Skeletal muscle satellite cell (primary cell): ENCODE measurements around the gene HEATR5A.
"Not testable (repeated sequence)": the region's sequence is repeated elsewhere in the genome, so short reads cannot be mapped to it uniquely, and the experiment has no call there.

Experiments
- H3K27me3 ChIP-seq: 2 replicates; pipeline ENCODE4 v1.7.0; 2013; ENCODE audit warnings: low read length; ENCODE audit not compliant: control insufficient read depth, insufficient read depth
- H3K36me3 ChIP-seq: 2 replicates; pipeline ENCODE4 v1.7.0; 2013; ENCODE audit warnings: mild to moderate bottlenecking, control low read depth, low read length; ENCODE audit not compliant: insufficient read depth
- H3K4me1 ChIP-seq: 2 replicates; pipeline ENCODE4 v1.7.0; 2013; ENCODE audit warnings: low read length; ENCODE audit not compliant: control insufficient read depth, insufficient read depth
- H3K4me2 ChIP-seq: 2 replicates; pipeline ENCODE4 v1.7.0; 2013; ENCODE audit warnings: mild to moderate bottlenecking, low read length
- H3K4me3 ChIP-seq: 2 replicates; pipeline ENCODE4 v1.7.0; 2013; ENCODE audit warnings: low read length
- H3K9ac ChIP-seq: 2 replicates; pipeline ENCODE4 v1.7.0; 2013; ENCODE audit warnings: mild to moderate bottlenecking, low read depth, low read length, moderate library complexity
- H3K9me3 ChIP-seq: replicated peaks from 2 replicates; pipeline ENCODE4 v1.7.0; 2013; ENCODE audit warnings: mild to moderate bottlenecking, control low read depth, low read length

The HEATR5A gene

DNA sequence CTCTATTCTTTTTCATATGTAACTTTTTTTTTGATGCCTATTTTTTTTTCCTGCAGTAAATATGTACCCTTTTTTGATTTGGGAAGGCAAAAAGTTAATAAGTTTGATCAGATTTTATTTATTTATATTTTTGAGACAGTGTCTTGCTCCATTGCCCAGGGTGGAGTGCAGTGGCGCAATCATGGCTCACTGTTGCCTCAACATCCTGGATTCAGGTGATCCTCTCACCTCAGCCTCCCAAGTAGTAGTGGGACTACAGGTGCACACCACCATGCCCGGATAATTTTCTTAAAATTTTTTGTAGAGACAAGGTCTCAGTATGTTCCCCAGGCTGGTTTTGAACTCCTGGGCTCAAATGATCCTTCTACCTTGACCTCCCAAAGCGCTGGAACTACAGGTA lies 79.1 kb downstream of the HEATR5A start:
- H3K27me3 ChIP-seq = no peaks in the 10 kb centered on the region
- H3K4me3 ChIP-seq = no peak overlapping the region
- H3K4me1 ChIP-seq = peaks cover 18% of the 10 kb centered on the region
- peaks cover 24% of the 10 kb centered on the region for H3K36me3 ChIP-seq
- H3K4me2 ChIP-seq = no peak overlapping the region
- no peaks in the 10 kb centered on the region for H3K9me3 ChIP-seq
- H3K9ac ChIP-seq = no peak overlapping the region

DNA sequence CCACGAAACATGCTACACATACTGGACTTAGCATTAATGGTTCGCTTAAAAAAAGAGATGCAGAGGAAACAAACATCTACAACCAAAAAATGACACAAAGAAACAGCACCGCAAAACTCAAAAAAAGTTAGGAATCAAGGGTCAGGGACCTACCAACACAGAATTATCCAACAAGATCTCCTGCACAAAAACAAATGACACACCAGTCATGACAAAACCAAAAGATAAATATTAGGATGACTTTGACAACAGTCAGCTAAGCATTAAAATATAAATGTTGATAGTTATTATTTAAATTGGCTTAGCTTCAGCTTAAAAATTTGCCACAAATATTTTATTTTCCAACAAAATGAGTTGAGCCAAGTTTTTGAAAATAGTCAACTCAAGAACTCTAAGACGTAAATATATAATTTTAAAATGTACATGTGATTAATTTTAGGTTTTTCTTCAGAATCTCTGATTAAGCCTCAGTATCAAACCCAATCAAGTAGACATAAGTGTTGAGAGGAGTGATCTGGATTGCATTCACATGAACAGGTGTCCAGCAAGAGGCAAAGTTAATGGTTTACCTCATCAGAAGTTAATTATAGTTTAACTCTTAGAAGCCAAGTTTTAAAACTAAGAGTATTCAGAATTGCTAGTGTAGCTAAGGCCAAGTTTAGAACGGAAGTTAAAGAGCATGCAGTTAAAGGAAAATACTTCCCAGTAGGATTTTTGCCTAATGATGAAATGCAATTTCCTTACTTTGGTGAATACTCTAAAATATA lies 79.9 kb downstream of the HEATR5A start:
- H3K9me3 ChIP-seq = no peaks in the 10 kb centered on the region
- H3K4me1 ChIP-seq = peaks cover 19% of the 10 kb centered on the region
- H3K4me2 ChIP-seq = peak overlapping the region; percentile 22
- no peak overlapping the region for H3K4me3 ChIP-seq
- peaks cover 19% of the 10 kb centered on the region for H3K36me3 ChIP-seq
- H3K27me3 ChIP-seq = no peaks in the 10 kb centered on the region
- no peak overlapping the region for H3K9ac ChIP-seq

DNA sequence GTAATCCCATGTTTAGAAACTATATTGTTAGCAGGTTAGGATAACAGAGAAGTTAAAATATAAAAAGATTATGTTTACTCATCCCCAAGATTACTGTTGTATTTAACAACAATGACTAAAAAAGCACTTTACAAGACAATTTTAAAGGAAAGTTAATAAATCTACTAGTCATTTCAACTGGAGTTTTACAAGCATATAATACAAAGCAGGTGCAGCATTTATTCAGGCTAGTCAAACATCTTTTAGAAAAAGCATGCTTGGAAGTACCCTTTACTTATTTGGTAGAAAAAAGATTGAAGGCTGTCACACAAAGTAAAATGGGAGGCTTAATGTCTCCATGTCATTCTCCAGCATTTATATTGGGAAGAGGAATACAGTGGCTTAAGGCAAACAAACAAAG lies 80.6 kb downstream of the HEATR5A start:
- peaks cover 19% of the 10 kb centered on the region for H3K4me1 ChIP-seq
- H3K4me2 ChIP-seq = no peak overlapping the region
- peaks cover 16% of the 10 kb centered on the region for H3K36me3 ChIP-seq
- no peaks in the 10 kb centered on the region for H3K9me3 ChIP-seq
- H3K9ac ChIP-seq = no peak overlapping the region
- no peak overlapping the region for H3K4me3 ChIP-seq
- H3K27me3 ChIP-seq = no peaks in the 10 kb centered on the region

DNA sequence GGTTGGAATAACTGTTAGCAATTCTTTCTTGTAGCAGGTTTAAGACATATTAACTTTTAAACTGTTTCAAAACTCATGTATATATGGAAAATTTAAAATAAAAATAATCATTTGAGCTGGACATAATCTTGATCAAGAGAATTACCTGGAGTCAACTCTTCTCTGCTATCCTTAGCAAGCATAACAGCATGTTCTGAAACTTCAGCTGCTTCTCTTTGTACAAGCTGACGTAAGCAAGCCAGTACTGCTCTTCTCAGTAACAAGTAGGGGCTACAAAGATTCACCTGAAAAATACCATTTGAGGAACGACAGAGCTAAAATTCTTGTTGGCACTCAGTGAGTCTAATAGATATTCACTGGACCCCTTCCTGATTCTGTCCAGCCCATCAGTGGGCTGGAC lies 83.0 kb downstream of the HEATR5A start:
- H3K36me3 ChIP-seq = peaks cover 14% of the 10 kb centered on the region
- no peak overlapping the region for H3K9ac ChIP-seq
- H3K4me2 ChIP-seq = no peak overlapping the region
- H3K4me3 ChIP-seq = no peak overlapping the region
- no peaks in the 10 kb centered on the region for H3K9me3 ChIP-seq
- H3K27me3 ChIP-seq = no peaks in the 10 kb centered on the region
- H3K4me1 ChIP-seq = peaks cover 19% of the 10 kb centered on the region

DNA sequence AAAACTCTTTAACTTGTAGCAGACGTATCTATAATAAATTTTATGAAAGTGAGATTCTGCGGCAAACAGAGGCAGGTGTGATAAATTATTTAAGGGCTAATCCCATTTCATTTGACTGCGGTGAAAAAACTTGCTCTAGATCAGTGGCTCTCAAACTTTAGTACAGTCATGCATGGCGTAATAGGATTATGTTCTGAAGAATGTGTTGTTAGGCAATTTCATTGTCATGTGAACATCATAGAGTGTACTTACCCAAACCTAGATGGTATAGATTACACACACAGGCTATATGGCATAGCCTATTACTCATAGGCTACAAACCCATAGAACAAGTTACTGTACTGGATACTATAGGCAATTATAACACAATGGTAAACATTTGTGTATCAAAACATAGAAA lies 83.7 kb downstream of the HEATR5A start:
- Histone ChIP-seq H3K9me3 (no peaks in the 10 kb centered on the region), H3K4me1 (peaks cover 19% of the 10 kb centered on the region), H3K4me2 (no peak overlapping the region), H3K36me3 (peaks cover 20% of the 10 kb centered on the region), H3K4me3 (no peak overlapping the region), H3K9ac (no peak overlapping the region), H3K27me3 (no peaks in the 10 kb centered on the region)

DNA sequence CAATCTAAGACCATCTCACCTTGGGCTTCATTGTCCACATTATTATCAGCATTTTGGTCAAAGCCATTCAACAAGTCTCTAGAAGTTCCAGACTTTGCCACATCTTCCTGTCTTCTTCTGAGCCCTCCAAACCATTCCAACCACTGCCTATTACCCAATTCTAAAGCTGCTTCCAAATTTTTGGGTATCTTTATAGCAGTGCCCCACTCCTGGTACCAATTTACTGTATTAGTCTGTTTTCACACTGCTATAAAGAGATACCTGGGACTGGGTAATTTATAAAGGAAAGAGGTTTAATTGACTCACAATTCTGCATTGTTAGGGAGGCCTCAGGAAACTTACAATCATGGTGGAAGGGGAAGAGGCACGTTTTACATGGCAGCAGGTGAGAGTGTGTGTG lies 89.0 kb downstream of the HEATR5A start:
- not testable (repeated sequence) for H3K9ac ChIP-seq, H3K4me2 ChIP-seq, H3K4me1 ChIP-seq, H3K9me3 ChIP-seq, H3K4me3 ChIP-seq, H3K27me3 ChIP-seq
- peaks cover 25% of the 10 kb centered on the region for H3K36me3 ChIP-seq

DNA sequence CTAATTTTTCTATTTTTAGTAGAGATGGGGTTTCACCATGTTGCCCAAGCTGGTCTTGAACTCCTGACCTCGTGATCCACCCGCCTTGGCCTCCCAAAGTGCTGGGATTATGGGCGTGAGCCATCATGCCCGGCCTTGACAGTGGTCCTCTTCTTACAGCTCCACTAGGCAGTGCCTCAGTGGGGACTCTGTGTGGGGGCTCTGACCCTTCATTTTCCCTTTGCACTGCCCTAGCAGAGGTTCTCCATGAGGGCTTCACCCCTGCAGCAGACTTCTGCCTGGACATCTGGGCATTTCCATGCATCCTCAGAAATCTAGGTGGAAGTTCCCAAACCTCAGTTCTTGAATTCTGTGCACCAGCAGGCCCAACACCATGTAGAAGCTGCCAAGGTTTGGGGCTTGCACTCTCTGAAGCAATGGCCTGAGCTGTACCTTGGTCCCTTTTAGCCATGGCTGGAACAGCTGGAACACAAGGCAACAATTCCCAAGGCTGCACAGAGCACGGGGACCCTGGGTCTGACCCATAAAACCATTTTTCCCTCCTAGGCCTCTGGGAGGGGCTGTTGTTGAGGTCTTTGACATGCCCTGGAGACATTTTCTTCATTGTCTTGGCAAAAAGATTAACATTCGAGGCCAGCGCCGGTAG lies 90.4 kb downstream of the HEATR5A start:
- not testable (repeated sequence) for H3K4me1 ChIP-seq

DNA sequence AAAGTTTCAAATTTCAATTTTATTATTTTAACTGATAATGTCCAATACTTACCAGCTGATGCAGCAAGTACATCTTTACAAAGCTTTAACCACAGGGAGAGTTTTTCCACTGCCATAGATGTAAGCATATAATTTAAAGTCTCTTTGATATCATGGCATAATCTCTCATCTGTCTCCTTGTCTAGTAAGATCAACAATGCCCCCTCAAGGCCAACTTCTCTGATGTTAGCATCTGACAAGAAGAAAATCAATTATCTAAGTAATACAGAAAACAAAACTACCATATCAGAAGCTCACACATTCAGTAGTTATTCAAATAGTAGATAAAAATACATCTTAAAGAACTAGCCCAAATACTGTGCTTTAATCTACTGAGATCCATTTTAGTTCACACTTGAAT lies 94.2 kb downstream of the HEATR5A start:
- H3K4me1 ChIP-seq = no peaks in the 10 kb centered on the region
- H3K9ac ChIP-seq = no peak overlapping the region

More for the DNA sequence above, 90.4 kb downstream of the HEATR5A start:
- not testable (repeated sequence) for H3K27me3 ChIP-seq, H3K4me3 ChIP-seq, H3K9ac ChIP-seq, H3K4me2 ChIP-seq, H3K9me3 ChIP-seq
- H3K36me3 ChIP-seq = peaks cover 24% of the 10 kb centered on the region

DNA sequence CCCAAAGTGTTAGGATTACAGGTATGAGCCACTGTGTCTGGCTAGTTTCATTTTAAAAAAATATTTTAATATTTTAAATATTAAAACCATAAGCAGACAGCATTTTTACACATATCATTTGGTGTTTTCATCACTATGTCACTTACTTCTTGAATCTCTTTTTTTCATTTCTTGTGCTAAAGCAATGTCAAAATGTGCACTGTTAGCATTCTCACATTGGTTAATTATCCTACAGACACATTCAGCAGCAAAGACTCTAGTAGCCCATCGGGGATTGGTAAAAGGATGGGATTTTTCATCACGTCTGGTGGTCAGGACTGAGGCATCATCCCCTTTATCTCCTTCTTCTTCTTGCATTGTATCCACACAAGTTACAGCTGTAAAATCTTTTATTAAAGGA lies 96.9 kb downstream of the HEATR5A start:
- H3K4me2 ChIP-seq = no peak overlapping the region
- H3K4me1 ChIP-seq = no peaks in the 10 kb centered on the region
- H3K9ac ChIP-seq = no peak overlapping the region
- H3K9me3 ChIP-seq = no peaks in the 10 kb centered on the region
- peaks cover 5% of the 10 kb centered on the region for H3K36me3 ChIP-seq
- H3K4me3 ChIP-seq = no peak overlapping the region
- H3K27me3 ChIP-seq = no peaks in the 10 kb centered on the region

More for the DNA sequence above, 94.2 kb downstream of the HEATR5A start:
- no peaks in the 10 kb centered on the region for H3K9me3 ChIP-seq
- H3K4me3 ChIP-seq = no peak overlapping the region
- H3K4me2 ChIP-seq = no peak overlapping the region
- peaks cover 12% of the 10 kb centered on the region for H3K36me3 ChIP-seq
- no peaks in the 10 kb centered on the region for H3K27me3 ChIP-seq

DNA sequence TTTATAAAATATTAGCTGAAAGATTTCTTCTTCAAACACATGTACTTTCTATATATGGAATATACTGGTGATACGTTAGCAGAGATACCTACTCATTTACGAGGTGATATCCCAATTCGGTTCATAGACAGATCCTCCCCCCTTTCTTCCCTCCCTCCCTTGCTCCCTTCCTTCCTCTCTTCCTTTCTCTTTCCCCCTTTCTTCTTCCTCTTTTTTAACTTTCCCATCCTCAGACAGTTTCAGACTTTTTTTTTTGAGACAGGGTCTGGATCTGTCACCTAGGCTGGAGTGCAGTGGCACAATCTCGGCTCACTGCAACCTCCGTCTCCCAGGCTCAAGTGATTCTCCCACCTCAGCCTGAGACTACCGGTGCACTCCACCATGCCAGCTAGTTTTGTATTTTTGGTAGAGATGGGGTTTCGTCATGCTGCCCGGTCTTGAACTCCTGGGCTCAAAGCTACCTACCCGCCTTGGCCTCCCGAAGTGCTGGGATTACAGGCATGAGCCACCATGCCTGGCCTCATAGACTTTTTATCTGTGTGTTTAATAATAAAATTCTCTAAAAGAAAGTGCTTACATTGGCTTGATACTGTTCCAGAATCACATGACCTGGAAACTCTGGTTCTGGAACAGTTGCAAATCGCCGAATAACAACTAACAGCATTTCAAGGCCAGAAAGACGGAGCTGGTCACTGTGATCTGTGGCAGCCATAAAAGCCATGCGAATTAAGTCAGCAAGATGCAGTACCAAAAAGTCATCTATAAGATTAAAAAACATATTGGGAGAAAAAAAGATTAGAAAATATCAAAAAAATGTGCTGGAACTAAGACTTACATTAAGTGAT lies 99.2 kb downstream of the HEATR5A start:
- Histone ChIP-seq H3K4me1 (no peaks in the 10 kb centered on the region), H3K4me3 (no peak overlapping the region), H3K4me2 (no peak overlapping the region), H3K9me3 (no peaks in the 10 kb centered on the region), H3K36me3 (peaks cover 15% of the 10 kb centered on the region), H3K9ac (no peak overlapping the region), H3K27me3 (no peaks in the 10 kb centered on the region)

DNA sequence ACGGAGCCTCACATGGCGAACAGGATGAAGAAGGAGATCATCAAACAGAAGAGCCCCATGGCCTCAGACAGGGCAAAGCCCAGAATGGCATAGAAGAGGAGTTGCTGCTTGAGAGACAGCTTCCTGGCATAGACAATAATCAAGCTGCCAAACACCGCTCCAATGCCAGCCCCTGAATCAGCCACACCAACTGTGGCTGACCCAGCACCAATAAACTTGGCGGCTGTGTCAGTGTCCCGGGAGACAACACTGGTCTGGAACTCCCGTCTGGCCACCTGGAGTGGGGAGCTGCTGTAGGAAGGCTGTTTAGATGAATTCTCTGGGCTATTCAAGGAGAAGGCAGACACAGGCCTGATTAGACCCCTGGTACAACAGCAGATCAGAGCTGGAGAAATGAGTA lies 100.1 kb downstream of the HEATR5A start:
- Histone ChIP-seq H3K27me3 (no peaks in the 10 kb centered on the region), H3K4me3 (no peak overlapping the region), H3K4me2 (no peak overlapping the region), H3K4me1 (no peaks in the 10 kb centered on the region), H3K36me3 (peaks cover 15% of the 10 kb centered on the region), H3K9ac (no peak overlapping the region), H3K9me3 (no peaks in the 10 kb centered on the region)
